Measurements from ENCODE around the gene AK6.
A peak's percentile ranks its signal among the peaks of the same experiment; 100 is the strongest.

AK6 gene

GRCh38 chr5:69334793-69335268 lies 34.5 kb downstream of the AK6 start:
- DNase-seq = peak; percentile 90

DNA sequence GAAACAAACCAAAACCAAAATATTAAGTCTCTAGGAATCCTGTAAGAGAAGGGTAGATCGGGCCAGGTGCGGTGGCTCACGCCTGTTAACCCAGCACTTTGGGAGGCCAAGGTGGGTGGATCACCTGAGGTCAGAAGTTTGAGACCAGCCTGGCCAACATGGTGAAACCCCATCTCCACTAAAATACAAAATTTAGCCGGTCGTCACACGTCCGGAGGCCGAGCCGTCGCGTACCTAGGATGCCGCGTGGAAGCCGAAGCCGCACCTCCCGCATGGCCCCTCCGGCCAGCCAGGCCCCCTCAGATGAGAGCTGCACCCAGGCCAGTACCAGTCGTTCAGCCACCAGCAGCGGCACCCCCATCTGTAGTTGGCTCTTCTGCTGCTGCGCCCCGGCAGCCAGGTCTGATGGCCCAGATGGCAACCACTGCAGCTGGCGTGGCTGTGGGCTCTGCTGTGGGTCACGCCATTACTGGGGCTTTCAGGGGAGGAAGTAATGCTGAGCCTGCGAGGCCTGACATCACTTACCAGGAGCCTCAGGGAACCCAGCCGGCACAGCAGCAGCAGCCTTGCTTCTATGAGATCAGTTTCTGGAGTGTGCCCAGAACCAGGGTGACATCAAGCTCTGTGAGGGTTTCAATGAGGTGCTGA lies 35.5 kb downstream of the AK6 start:
- DNase-seq = peak; percentile 64

DNA sequence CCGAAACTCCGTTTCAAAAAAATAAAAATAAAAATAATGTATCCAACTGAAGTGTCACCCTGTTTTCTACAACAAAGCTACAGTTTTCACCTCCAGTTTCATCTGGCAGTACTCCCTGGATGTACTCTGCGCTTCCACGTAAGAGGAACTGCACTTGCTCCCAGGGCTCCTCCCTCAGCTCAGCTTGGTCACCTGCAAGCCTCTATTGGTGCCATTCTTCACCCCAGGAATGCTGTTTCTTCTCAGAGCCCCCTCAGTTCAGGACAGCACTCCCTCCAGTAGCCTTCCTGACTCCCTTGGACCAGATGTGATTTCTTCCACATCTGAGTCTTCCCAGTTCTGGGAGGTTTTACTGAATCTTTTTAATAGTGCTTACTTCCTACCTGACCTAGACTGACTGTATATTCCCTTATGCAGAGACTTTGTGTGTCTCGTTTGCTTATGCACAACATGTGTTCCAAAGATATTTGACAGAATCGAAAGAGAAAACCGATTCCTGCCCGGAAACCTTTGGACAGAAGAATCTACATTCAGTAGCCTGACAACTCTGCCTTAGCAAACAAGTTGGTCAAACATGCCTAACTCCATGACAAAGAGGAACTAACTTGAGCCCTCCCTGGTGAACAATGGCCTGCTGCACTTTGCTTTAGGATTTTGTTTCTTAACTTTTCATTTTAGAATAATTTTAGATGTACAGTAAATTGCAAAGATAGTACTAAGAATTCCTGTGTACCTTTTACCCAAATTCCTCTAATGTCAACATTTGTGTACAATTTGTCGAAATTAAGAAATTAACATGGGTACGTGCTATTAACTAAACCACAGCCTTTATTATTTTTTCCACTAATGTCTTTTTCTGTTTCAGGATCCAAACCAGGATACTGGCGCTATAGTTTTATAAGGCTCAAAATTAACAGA lies 37.5 kb downstream of the AK6 start:
- no peak for DNase-seq

DNA sequence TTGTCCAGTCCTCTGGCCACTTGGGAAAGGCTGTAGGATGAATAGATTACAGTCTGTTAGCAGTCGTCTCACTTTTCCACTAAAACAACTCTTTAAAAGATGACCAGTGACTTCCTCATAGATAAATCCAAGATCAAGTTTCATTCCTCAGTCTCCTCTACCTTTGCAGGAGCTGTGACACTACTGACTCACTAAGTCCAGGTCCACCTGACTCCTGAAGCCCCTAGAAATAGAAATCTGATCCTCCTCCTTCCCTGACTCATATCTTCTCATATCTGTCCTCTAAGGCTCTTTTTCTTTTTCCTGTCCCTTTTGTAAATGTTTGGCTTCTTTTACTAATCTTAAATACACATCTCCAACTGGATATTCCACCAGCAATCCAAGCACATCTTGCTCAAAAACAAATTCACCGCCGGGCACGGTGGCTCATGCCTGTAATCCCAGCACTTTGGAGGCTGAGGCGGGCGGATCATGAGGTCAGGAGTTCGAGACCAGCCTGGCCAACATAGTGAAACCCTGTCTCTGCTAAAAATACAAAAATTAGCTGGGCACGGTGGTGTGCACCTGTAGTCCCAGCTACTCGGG lies 39.3 kb downstream of the AK6 start:
- no peak for DNase-seq

GRCh38 chr5:69326365-69326764 lies 43.0 kb downstream of the AK6 start:
- DNase-seq = no peak

GRCh38 chr5:69317391-69317790 lies 51.9 kb downstream of the AK6 start:
- no peak for DNase-seq

DNA sequence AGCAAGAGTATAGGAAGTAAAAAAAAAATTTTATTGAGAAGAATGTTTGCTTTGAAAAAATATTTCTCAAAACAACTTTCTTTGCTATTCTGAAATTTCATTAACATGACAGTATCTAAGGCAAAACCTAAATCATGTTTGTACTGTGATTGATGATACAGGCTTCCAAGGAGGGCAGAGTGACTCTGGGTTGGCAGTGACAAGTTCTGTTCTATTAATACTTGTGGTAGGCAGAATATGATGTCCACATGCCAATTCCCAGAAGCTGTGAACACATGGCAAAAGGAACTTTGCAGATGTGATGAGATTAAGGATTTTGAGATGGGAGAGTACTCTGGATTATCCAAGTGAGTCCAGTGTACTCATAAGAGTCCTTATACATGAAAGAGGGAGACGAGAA lies 53.3 kb downstream of the AK6 start:
- no peak for DNase-seq

DNA sequence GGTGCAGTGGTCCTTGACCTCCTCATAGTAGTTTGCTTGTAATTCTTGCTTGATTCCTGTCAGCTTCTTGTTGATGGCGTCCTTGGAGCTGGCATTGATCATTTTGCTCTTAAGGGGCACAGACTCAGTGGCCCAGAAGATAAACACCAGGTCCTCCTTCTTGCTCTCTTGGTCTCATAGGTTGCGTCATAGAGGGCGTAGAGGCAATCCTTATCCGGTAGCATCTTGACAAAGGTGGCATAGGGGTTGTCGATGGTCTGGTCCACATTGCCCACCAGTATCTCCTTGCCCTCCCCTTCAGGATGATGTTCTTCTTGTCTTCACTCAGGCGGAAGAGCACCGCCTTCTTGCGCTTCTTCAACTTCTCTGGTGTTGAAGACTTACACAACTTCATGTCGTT lies 55.9 kb downstream of the AK6 start:
- no peak for DNase-seq

DNA sequence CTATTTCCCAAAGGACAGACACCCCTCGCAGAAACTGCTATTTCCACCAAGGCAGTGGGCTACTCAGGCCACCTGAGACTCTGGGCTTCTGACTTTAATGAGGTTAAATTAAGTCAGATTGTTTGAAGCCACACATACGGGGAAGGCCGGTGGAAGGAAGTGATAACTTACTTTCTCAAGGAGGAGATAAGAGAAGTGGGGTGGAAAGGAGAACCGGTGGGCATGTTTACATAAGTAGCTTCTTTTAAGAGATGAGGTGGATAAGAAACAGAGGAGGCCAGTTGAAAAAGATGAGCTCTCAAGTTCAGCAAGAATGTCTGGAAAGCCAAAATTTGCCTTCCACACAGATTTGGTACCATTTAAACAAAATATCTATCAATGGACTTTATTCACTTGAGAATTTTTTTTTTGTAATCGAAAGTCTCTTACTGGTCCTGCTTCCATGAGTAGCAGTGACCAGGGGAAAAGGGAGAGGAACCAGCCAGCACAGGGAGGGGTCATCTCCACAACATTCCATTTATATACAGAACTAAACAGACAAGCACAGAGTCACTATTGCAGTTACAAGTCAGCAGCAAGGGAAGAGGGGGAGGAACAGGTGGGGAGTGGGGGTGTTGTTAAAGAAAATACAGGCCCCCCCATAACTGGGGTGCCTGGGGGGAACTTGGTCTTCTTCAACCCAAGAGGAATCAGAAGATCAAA lies 56.7 kb downstream of the AK6 start:
- DNase-seq = no peak

- no peak for DNase-seq
Observed at GRCh38 chr5:69309380-69309779, 59.9 kb downstream of the AK6 start.

DNA sequence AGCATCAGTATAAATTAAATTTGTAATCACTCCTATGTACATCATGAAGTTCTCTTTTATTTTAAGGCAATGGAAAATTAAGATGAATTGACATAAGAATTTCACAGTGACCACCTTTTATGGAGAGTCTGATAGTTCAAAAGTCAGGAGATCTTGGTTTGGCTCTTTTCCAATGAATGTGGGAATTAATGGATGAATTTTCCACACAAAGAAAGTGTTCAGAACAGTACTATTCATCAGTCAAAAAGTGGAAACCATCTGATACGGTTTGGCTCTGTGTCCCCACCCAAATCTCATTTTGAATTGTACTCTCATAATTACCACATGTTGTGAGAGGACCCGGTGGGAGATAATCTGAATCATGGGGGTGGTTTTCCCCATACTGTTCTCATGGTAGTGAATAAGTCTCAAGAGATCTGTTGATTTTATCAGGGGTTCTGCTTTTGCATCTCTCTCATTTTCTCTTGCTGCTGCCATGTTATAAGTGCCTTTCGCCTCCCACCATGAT lies 61.2 kb downstream of the AK6 start:
- DNase-seq = no peak

- DNase-seq = no peak
Observed at GRCh38 chr5:69305512-69305911, 63.8 kb downstream of the AK6 start.

Measured in activated effector memory CD4-positive, alpha-beta T cell treated with anti-CD3 and anti-CD28 coated beads, Interleukin-2, amount 50 U/mL, for 16 hours (primary cell).